GM19397 (cell line): ENCODE results near the gene CERS5.
"Not testable (repeated sequence)": the region's sequence is repeated elsewhere in the genome, so short reads cannot be mapped to it uniquely, and the experiment has no call there.

Experiments
- ATAC-seq: cut with Tn5 transposase; IDR thresholded peaks from one replicate; pipeline ENCODE4 v1.9.1; 2021; ENCODE audit warnings: mild to moderate bottlenecking, moderate library complexity; ENCODE audit not compliant: unreplicated experiment

CERS5 gene

DNA sequence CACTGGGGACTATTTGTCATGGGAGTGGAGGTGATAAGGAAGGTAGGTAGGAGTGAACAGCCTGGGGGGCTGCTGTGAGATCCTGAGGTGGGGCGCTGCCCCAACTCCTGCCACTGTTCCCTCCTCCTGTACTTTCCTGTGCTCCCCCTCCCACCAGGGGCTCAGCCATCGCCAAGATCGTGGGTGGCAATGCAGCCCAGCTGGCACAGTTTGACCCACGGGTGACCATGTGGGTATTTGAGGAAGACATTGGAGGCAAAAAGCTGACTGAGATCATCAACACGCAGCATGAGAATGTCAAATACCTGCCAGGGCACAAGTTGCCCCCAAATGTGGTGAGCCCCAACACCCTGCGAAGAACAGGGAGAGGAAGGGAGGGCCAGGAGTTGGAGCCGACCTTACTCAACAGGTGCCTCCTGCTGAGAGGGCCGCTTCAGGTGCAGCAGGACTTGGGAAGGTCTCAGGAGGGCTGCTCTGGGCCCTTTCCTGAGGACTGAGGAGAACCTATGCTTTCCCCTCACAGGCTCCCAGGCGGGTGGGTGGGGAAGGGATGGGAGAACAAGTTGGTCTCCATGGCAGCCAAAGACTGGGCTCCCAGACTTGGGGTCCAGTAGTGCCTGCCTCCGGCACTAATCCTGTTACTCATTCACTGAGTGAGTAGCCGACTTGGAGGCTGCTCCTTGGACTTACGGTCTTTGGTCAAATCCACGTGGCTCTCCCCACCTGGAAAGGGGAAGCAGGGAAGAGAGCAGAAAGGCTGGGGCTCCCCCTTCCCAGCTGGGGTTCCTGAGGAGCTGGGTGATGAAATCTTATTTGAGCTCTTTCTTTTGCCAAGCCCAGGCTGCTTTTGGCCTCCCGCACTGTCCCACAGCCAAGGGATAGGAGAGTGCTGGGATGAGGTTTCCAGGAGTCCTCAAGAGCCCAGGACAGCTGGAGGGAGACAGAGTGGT lies 62.5 kb downstream of the CERS5 start:
- no peak for ATAC-seq

DNA sequence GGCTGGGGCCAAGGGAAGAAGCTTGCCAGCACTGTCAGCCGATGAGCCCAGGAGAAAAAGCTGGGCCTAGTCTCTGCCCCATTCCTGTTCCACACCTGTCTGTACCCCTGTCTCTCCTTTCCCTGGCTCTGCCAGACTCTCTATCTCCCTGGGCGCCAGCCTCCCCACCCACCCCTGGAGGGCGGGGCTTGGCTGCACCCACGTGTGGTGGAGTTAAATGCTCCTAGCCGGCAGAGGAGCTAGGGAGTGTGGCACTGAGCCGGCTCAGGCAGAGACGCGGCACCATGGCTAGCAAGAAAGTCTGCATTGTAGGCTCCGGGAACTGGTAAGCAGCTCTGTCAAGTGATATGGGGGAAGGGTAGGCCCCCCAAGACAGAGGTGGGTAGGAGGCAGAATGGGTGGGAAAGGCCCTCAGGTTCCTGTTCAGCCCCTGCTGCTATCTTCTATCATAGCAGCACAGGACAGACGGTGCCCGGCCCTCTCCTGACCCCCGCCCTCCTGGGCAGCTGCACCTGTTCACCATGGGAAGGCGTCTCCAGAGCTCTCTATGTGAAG lies 63.3 kb downstream of the CERS5 start, which contains the start of gene GPD1:
TSS of gene GPD1 (plus strand) at position 242 of the 555 bp plus-strand sequence. CDS start at position 285, 43 bp downstream.
- ATAC-seq: no peak

DNA sequence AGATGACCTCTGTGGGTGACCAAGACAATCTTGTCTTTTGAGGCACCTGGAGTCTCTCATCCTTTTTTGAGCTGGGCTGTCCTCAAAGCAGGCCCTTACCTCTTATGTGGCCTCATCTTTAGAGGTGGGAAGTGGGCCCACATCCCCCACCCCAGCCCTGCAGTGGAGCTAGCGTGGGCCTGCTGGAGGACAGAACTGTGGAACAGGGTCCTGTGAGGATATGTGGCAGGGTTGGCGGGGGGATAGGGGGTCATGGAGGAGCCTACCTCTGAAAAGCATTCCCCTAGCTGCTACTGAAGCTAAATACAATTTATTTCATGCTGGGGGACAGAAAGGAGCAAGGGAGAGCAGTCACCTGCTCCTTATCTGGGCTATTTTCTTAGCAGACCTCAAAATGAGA lies 63.8 kb downstream of the CERS5 start:
- ATAC-seq: no peak

DNA sequence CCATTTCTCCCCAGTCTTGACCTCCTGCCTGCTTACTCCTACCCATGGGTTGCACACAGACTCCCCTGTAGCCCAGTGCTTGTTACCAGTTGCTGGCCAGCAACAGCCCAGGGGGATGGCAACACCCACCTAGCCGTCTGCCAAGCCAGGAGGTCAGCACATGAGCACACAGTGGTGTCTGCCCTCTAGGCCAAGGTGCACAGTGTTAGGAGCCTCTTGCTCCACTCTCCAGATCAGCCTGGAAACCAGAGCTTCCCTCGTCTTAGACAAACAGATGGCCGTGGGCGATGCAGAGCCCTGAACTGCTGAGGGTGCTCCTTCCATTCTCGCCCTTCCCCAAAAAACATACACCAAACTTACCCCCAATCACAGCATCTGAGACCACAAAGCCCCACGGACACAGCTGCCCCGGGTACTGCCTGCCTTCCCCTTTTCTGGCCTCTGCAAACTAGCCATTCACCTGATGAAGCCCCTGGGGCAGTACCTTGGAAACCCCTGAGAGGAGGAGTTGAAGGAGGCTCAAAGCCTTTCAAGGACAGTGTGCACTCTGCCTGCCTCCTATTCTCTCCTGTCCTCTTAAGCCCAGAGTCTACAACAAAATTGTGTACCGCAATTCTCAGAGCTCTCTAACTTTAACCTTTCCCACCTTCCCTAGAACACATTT lies 64.4 kb downstream of the CERS5 start:
- no peak for ATAC-seq

DNA sequence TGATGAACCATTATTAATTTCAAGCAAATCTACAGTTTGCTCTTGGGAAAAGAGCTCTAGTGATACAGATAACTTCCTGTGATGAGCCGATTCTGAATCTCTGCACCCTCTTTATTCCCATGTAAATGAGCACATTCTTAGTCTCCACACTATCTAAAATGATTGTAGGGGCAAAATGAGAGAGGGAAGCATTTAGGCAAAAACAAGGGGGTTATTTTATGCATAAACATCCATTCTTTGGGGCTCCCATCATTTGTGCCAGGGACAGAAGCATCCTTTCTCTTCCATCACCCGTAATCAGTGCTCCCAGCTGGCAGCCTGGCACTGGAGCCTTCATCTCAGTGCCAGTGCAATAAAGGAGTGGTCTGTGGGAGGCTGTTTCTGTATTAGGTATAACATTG lies 65.0 kb downstream of the CERS5 start:
- ATAC-seq: no peak

DNA sequence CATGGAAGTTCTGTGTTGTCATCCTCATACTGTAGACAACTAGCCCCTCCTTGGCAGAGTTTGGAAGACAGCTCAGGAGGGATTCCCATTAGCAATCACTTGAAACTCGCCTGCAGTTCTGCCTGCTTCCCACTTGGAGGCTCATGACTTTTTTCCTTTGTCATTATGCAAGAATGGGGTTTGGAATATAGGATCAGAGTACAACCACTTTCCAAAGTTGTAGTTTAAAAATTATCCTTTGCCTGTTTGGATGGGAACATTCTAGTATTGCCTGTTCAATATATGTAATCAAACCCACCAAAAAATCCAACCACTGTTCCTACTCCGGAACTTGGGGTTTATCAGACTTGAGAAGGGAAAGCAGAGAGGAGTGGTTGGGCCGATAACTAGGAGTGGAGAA lies 65.5 kb downstream of the CERS5 start:
- ATAC-seq: no peak

DNA sequence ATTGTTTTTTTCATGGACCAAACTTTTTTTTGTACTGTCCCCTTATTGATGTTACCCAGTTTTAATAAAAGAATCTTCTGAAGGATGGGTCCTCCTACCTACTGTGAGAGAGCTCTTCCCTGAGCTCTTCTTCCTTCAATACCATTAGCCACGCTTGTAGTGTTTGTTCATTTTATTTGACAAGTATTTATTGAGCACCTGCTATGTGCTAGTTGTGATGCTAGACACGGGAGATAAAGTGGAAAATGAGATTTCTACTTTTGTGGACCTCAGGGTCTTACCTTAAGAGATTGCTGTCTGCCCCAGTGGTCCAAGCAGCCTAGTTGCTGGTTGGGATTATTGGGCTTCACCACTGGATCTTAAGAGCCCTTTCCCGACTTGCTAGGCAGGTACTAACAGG lies 66.6 kb downstream of the CERS5 start:
- no peak for ATAC-seq

DNA sequence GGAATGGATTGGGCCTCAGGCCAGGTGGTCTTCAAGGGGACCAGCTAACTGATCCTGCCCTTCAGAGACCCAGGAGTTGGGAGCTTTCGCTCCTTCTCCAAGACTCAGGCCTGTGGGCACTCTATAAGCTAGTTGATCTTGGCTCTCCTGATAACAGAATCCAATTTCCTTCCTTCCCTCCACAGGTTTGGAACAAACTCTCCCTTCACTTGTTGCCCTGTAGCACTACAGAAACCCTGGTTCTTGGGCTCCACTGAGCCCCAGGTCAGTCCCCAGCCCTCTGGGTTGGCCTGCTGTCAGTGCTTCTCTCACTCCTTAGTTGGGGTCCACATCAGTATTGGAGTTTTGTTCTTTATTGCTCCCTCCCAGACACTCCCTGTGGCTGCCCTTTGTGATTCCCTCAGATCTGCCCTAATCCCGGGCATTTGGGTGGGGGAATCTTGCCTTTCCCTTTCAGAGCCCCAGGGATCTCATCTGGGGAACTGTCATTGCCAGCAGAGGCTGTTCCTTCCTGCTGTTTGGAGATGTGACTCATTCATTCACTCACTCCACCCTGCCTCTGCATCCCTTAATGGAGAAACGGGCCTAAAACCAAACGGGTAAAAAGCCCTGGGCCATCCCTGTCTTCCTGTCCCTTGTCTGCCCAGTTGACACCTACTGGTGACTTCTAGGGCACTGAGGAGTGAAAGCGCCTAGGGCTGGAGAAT lies 67.7 kb downstream of the CERS5 start:
- ATAC-seq: no peak

DNA sequence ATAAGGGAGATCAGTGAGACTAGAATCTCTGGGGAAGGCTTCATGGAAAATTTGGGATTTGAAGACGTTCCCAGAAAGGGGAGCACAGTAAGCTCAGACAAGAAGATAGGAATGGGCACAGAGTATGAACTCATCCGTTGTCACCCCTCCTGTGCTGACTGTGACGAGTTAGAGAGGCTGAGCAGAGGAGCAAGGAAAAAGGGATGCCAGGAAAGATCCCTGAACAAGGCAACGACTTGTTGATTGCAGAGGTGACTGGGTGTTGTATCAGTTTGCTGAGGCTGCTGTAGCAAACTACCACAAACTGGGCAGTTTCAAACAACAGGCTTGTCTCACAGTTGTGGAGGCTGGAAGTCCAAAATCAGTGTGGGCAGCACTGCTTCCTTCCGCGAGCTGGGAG lies 69.2 kb downstream of the CERS5 start:
- no peak for ATAC-seq

DNA sequence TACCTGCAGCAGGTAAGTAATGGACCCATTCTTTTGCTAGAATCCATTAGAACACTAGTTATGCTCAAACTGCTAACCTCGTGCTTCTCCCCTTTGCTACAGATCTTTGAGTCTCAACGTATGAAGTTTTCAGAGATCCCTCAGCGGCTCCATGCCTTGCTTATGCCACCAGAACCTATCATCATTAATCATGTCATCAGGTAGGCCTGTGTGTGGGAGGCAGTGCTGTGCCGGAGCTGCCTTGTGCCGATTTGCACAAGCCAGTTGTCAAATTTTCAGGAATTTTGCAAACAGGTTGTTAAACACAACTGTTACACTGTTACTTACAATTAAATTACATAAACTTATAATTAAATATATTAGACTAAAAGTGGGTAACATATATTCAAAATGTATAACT lies 76.8 kb downstream of the CERS5 start:
- ATAC-seq: no peak

DNA sequence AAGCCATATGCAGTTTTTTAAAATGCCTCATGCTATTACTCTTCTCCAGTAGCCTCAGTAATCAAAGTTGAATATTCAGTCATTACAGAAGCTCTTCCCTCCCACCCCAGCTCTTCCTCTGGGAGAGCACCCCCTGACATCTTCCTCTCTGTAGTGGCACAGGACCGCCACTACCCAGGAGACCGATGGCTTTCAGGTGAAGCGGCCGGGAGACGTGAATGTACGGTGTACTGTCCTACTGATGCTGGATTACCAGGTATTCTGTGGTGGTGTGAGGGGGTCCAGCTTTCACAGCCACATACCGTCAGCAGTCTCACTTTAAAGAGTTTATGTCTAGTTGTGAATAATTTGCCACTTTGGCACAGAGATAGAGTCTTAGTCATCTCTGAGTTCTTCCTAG lies 77.4 kb downstream of the CERS5 start:
- no peak for ATAC-seq

DNA sequence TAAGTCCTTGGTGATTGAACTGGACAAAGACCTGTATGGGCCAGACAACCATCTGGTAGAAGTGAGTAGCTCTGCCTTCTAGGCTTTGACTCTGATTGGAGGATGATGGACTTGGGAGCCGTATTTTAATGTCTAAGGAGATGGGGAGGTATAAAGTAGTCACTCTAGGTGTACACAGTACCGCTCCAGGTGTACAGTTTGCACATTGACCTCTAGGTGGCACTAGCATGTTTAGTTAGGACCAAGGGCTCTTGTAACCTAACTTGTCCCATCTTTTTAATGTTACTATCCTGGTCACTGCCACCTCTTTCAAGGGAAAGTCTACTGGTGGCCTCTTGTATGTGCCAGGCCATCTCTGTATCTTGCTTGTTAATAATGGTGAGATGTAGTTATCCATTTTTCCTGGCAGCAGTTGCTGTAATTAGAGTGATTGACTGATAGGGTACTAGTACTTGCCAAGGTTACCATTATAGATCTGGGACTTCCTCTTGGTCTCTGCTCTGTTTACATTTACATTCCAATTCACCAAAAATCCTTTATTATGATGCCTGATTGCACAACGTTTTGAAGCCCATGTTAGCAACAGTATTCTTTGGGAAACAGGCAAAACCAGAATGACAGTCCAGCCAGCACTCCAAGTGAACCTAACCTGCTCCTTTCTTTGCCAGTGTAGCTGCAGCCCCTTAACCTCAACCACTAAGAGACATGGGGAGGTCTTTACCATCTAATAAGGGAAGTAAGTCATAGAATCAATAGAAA lies 78.4 kb downstream of the CERS5 start:
- no peak for ATAC-seq

DNA sequence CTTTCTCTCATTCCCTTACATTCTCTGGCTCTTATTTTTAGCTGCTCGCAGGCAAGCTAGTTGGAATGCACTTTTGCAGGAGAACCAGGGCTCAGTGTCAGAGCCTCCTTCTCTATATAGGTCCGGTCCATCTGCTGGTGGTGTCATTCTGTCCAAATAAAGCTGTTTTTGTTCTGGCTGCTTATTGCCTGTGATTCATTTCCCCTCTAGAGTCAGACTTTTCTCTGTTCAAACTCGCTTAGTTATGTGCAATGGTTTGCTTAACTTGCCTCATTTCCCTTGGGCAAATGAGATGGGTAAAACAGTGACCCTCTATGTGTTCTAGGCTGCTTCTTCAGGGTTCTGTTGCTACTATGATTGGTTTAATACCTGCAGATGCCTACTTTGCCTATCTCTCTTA lies 79.2 kb downstream of the CERS5 start:
- ATAC-seq: no peak

DNA sequence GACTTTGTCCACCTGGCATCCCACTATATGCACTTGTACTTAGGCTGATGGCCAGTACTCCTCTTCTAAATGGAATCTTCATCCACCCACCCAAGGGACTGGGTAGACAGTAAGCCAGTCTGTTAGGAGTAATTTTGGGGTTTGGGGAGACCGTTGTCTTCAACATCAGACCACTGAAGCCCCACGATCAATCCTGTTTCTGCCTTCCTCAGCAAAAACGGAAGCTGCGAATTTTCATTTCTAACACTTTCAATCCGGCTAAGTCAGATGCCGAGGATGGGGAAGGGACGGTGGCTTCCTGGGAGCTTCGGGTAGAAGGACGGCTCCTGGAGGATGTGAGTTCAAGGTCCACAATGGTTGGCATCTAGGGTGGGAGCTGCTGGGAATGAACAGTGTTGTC lies 80.0 kb downstream of the CERS5 start:
- ATAC-seq: no peak

DNA sequence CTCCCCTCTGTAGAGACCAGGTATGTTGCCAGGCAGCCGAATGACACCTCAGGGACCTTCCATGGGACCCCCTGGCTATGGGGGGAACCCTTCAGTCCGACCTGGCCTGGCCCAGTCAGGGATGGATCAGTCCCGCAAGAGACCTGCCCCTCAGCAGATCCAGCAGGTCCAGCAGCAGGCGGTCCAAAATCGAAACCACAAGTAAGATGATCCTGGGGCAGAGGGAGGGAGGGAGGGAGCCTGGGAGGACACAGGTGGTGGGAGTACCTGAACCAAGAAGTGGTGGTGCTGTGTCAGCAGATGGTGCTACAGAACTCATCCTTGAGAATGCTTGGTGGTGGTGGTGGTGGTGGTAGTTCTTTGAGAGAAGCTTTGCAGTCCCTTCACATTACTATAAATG lies 81.0 kb downstream of the CERS5 start:
- ATAC-seq: no peak

DNA sequence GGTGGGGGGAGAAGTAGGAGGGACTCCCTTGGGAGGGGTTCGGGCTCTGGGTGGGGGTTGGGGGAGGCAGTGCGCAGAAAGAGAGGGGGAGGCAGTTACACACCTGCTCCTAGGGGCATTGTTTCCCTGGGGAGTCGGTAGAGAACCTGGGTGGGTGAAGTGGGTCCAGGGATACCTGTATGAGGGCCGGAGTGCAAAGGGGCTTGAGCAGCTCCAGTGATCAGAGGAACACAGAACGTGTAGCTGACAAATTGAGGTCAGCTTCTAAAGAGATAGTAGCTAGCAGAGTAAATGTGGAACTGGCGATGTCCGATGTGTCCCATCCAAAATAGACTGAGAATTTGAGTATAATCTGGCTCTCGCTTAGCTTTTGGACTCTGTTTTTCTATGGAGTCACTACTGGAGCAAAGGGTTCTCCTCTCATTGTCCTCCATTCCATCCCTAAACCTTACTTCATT lies 81.5 kb downstream of the CERS5 start:
- ATAC-seq: no peak

DNA sequence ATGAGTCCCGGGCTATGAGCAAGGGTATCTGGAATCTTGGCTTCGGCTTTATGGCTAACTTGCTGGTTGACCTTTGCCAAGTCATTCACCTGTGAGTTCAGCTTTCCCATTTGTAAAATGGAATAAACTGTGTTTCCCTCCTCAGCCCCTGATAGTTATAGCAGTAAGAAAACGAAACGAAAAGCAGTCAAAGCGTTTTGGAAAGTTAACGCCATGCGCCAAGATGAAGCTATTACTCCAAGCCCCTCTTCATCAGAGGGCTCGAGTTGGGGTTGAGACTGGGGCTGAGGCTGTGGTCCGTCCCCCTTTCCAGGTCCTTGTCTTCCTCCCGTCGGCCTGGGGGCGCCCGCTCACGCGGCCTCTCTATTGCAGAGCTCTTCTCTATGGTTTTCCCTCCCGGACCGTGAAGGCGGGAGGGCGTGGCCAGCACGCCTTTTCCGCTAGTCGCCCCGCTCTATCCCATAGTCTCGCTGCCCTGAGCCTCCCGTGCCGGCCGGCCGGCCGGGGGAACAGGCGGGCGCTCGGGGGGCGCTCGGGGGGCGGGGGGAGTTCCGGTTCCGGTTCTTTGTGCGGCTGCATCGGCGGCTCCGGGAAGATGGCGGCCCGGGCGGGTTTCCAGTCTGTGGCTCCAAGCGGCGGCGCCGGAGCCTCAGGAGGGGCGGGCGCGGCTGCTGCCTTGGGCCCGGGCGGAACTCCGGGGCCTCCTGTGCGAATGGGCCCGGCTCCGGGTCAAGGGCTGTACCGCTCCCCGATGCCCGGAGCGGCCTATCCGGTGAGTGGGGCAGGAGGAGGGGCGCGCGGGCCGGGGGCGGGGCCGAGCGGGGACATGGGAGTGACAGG lies 82.2 kb downstream of the CERS5 start, which contains the start of gene SMARCD1:
TSS of gene SMARCD1 (plus strand) at position 568 of the 840 bp plus-strand sequence. CDS start at position 596, 28 bp downstream.
- ATAC-seq: peak; percentile 93

DNA sequence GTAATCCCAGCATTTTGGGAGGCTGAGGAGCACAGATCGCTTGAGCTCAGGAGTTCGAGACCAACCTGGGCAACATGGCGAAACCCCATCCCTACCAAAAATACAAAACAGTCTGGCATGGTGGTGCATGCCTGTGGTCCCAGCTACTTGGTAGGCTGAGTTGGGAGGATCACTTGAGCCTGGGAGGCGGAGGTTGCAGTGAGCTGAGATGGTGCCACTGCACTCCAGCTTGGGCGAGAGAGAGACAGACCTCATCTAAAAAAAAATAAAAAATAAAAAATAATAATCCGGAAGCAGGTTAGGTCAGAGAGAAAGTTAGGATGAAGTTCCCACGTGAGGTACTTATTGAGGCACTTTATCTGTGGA lies 82.8 kb downstream of the CERS5 start:
- ATAC-seq: not testable (repeated sequence)

DNA sequence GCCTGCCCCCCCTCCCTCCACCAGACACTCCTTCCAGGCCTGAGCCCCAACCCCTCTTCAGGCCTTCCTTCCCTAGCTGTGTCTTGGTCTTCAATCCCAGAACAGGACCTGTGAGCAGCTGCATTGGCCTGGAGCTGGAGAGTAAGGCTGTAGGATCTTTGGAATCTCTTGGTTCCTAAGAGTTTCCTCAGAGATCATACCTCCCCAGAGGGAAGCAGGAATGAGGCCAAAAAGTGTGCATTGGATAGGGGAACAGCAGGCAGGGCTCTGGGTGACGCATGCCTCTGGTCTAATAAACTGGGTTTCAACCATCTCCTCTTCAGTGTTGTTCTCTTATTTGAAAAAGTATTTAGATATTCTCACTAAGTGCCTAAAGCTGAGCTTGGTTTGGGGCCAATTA lies 83.9 kb downstream of the CERS5 start:
- no peak for ATAC-seq
